SK-N-SH treated with all-trans-retinoic acid at 6 μM for 48 hours (cell line): ENCODE data around the gene CRB3.

Experiments used
- ARNTL ChIP-seq: fragments of 450-650 bp; formaldehyde crosslinking; IDR thresholded peaks from 2 replicates; pipeline ENCODE4 v1.5.0; 2020; ENCODE audit warnings: low read depth, mild to moderate bottlenecking, moderate library complexity, borderline replicate concordance
- BACH2 ChIP-seq: fragments of 250-450 bp; sonication (Bioruptor Pico); IDR thresholded peaks from 2 replicates; pipeline ENCODE4 v1.9.0; 2021; ENCODE audit warnings: mild to moderate bottlenecking, borderline replicate concordance
- CREB5 ChIP-seq: fragments of 250-450 bp; sonication (Bioruptor Pico); IDR thresholded peaks from 2 replicates; pipeline ENCODE4 v1.5.1; 2020; ENCODE audit warnings: low read depth, mild to moderate bottlenecking, moderate library complexity
- CSRNP3 ChIP-seq: fragments of 250-450 bp; sonication (Bioruptor Pico); IDR thresholded peaks from 2 replicates; pipeline ENCODE4 v1.5.1; 2021; ENCODE audit warnings: mild to moderate bottlenecking, moderate library complexity
- ESRRG ChIP-seq: fragments of 250-450 bp; sonication (Bioruptor Pico); IDR thresholded peaks from 2 replicates; pipeline ENCODE4 v1.6.1; 2021; ENCODE audit warnings: mild to moderate bottlenecking
- ISL1 ChIP-seq: fragments of 250-450 bp; sonication (Bioruptor Pico); IDR thresholded peaks from 2 replicates; pipeline ENCODE4 v2.1.2; 2022; ENCODE audit warnings: mild to moderate bottlenecking, moderate library complexity
- PATZ1 ChIP-seq: fragments of 250-450 bp; sonication (Bioruptor Pico); IDR thresholded peaks from 2 replicates; pipeline ENCODE4 v1.8.0; 2020; ENCODE audit warnings: mild to moderate bottlenecking, moderate library complexity, borderline replicate concordance
- POU6F1 ChIP-seq: fragments of 250-450 bp; sonication (Bioruptor Pico); IDR thresholded peaks from 2 replicates; pipeline ENCODE4 v1.8.0; 2021; ENCODE audit warnings: low read depth, mild to moderate bottlenecking, moderate library complexity, borderline replicate concordance
- RARB ChIP-seq: fragments of 250-450 bp; sonication (Bioruptor Pico); IDR thresholded peaks from 2 replicates; pipeline ENCODE4 v1.8.0; 2021; ENCODE audit warnings: mild to moderate bottlenecking, moderate library complexity
- TSHZ2 ChIP-seq: fragments of 250-450 bp; sonication (Bioruptor Pico); IDR thresholded peaks from 2 replicates; pipeline ENCODE4 v1.5.0; 2020; ENCODE audit warnings: mild to moderate bottlenecking, moderate library complexity
- ZFP3 ChIP-seq: fragments of 250-450 bp; sonication (Bioruptor Pico); IDR thresholded peaks from 2 replicates; pipeline ENCODE4 v1.5.0; 2020; ENCODE audit warnings: mild to moderate bottlenecking, moderate library complexity
- ZFP30 ChIP-seq: fragments of 450-650 bp; formaldehyde crosslinking; IDR thresholded peaks from 2 replicates; pipeline ENCODE4 v1.5.0; 2022; ENCODE audit warnings: mild to moderate bottlenecking, moderate library complexity
- ZNF565 ChIP-seq: fragments of 450-650 bp; formaldehyde crosslinking; conservative IDR thresholded peaks from 2 replicates; pipeline ENCODE4 v1.5.0; 2020; ENCODE audit warnings: low read depth, mild to moderate bottlenecking, moderate library complexity
- ZNF70 ChIP-seq: fragments of 450-650 bp; formaldehyde crosslinking; IDR thresholded peaks from 2 replicates; pipeline ENCODE4 v1.5.0; 2020; ENCODE audit warnings: mild to moderate bottlenecking, moderate library complexity

GRCh38 chr19:6452223-6452614 lies 11.9 kb upstream of the CRB3 start:
- TF ChIP-seq ISL1 (CRISPR knock-in tag) (no peak), ARNTL (CRISPR knock-in tag) (no peak), CREB5 (CRISPR knock-in tag) (no peak), CSRNP3 (CRISPR knock-in tag) (no peak), BACH2 (CRISPR knock-in tag) (no peak), TSHZ2 (CRISPR knock-in tag) (no peak), ZNF70 (CRISPR knock-in tag) (no peak), PATZ1 (CRISPR knock-in tag) (no peak), POU6F1 (CRISPR knock-in tag) (no peak), ZNF565 (CRISPR knock-in tag) (no peak), ZFP3 (CRISPR knock-in tag) (no peak), ESRRG (CRISPR knock-in tag) (no peak), ZFP30 (no peak), RARB (no peak)
